OCI-LY1 (cell line): Measurements from ENCODE around the gene MAFB.

Source experiments
- H2AFZ ChIP-seq: fragments of 200-600 bp; sonication (generic), shearing (Covaris generic); 2 replicates; pipeline ENCODE4 v1.6.0; 2014; ENCODE audit warnings: antibody characterized with exemption, mild to moderate bottlenecking, low read length
- H3F3A ChIP-seq: fragments of 200-600 bp; sonication (generic), shearing (Covaris generic); 2 replicates; pipeline ENCODE4 v1.6.0; 2014; ENCODE audit warnings: mild to moderate bottlenecking, antibody characterized with exemption, low read length, moderate library complexity; ENCODE audit not compliant: insufficient read depth
- H3K27ac ChIP-seq: fragments of 200-600 bp; sonication (generic); 2 replicates; pipeline ENCODE4 v1.5.1; 2014; ENCODE audit warnings: low read length, mixed run types, mild to moderate bottlenecking, low read depth; ENCODE audit not compliant: poor library complexity, severe bottlenecking
- H3K27me3 ChIP-seq: fragments of 200-600 bp; sonication (generic); 2 replicates; pipeline ENCODE4 v1.6.0; 2014; ENCODE audit warnings: antibody characterized with exemption, mild to moderate bottlenecking, low read length, moderate library complexity; ENCODE audit not compliant: insufficient read depth
- H3K36me3 ChIP-seq: fragments of 200-600 bp; sonication (generic); 2 replicates; pipeline ENCODE4 v1.6.1; 2014; ENCODE audit warnings: mild to moderate bottlenecking, antibody characterized with exemption, low read length, moderate library complexity, mixed read lengths; ENCODE audit not compliant: insufficient read depth
- H3K4me1 ChIP-seq: fragments of 200-600 bp; sonication (generic); 2 replicates; pipeline ENCODE4 v1.5.1; 2014; ENCODE audit warnings: mild to moderate bottlenecking, low read length, moderate library complexity; ENCODE audit not compliant: insufficient read depth, severe bottlenecking
- H3K4me2 ChIP-seq: fragments of 200-600 bp; sonication (generic), shearing (Covaris generic); 2 replicates; pipeline ENCODE4 v1.6.1; 2014; ENCODE audit warnings: low read length
- H3K4me3 ChIP-seq: fragments of 200-600 bp; sonication (generic); 2 replicates; pipeline ENCODE4 v1.5.1; 2014; ENCODE audit warnings: low read length, low read depth, mild to moderate bottlenecking, mixed read lengths; ENCODE audit not compliant: poor library complexity, severe bottlenecking
- H3K79me2 ChIP-seq: fragments of 200-600 bp; shearing (Covaris generic); 2 replicates; pipeline ENCODE4 v1.6.1; 2016; ENCODE audit warnings: mixed run types, low read length, mixed read lengths; ENCODE audit not compliant: insufficient read depth
- H3K9ac ChIP-seq: fragments of 200-600 bp; sonication (generic), shearing (Covaris generic); 2 replicates; pipeline ENCODE4 v1.6.1; 2014; ENCODE audit warnings: mild to moderate bottlenecking, low read length, mixed read lengths
- H3K9me2 ChIP-seq: fragments of 200-600 bp; sonication (generic), shearing (Covaris generic); 2 replicates; pipeline ENCODE4 v1.6.1; 2014; ENCODE audit warnings: low read depth, mild to moderate bottlenecking, low read length, mixed read lengths
- H3K9me3 ChIP-seq: fragments of 200-600 bp; shearing (Covaris generic); 2 replicates; pipeline ENCODE4 v1.6.1; 2014; ENCODE audit warnings: low read length, mixed read lengths
- H4K20me1 ChIP-seq: fragments of 200-600 bp; sonication (generic), shearing (Covaris generic); 2 replicates; pipeline ENCODE4 v1.6.0; 2016; ENCODE audit warnings: mild to moderate bottlenecking, low read length; ENCODE audit not compliant: insufficient read depth
- CTCF ChIP-seq: fragments of 200-600 bp; sonication (generic), shearing (Covaris generic); IDR thresholded peaks from 2 replicates; pipeline ENCODE4 v1.5.1; 2017; ENCODE audit warnings: mild to moderate bottlenecking, antibody characterized with exemption, low read length, moderate library complexity, mixed read lengths
- EZH2 ChIP-seq: fragments of 200-600 bp; sonication (generic), shearing (Covaris generic); IDR thresholded peaks from 2 replicates; pipeline ENCODE4 v1.8.0; 2017; ENCODE audit warnings: borderline replicate concordance, mixed run types, mild to moderate bottlenecking, antibody characterized with exemption, low read length, moderate library complexity, mixed read lengths

Gene MAFB

GRCh38 chr20:40687384-40688128, 1.5 kb downstream of the MAFB start:
- H3K4me1 ChIP-seq, result peaks cover 6% of the 10 kb centered on the region
- no peaks in the 10 kb centered on the region for H3K36me3 ChIP-seq
- TF ChIP-seq CTCF (no peak), EZH2 (no peak)
- H3K79me2 ChIP-seq, result no peaks in the 10 kb centered on the region
- H3F3A ChIP-seq, result no peaks in the 10 kb centered on the region
- no peak overlapping the region for H3K9ac ChIP-seq
- no peaks in the 10 kb centered on the region for H3K9me3 ChIP-seq
- no peak overlapping the region for H3K4me3 ChIP-seq
- H3K27me3 ChIP-seq, result no peaks in the 10 kb centered on the region
- H3K4me2 ChIP-seq, result no peak overlapping the region
- H3K27ac ChIP-seq, result no peak overlapping the region
- H2AFZ ChIP-seq, result no peak overlapping the region
- H4K20me1 ChIP-seq, result no peaks in the 10 kb centered on the region
- H3K9me2 ChIP-seq, result no peaks in the 10 kb centered on the region

- Histone ChIP-seq H3K4me3 (no peak overlapping the region), H3F3A (no peaks in the 10 kb centered on the region), H3K27me3 (no peaks in the 10 kb centered on the region), H3K4me2 (no peak overlapping the region), H3K27ac (no peak overlapping the region), H3K9me3 (no peaks in the 10 kb centered on the region), H3K4me1 (peaks cover 6% of the 10 kb centered on the region), H3K9me2 (no peaks in the 10 kb centered on the region), H3K9ac (no peak overlapping the region), H3K79me2 (no peaks in the 10 kb centered on the region), H4K20me1 (no peaks in the 10 kb centered on the region), H3K36me3 (no peaks in the 10 kb centered on the region), H2AFZ (no peak overlapping the region)
- no peak for TF ChIP-seq CTCF
Measured at GRCh38 chr20:40686893-40687292, 2.1 kb downstream of the MAFB start.

DNA sequence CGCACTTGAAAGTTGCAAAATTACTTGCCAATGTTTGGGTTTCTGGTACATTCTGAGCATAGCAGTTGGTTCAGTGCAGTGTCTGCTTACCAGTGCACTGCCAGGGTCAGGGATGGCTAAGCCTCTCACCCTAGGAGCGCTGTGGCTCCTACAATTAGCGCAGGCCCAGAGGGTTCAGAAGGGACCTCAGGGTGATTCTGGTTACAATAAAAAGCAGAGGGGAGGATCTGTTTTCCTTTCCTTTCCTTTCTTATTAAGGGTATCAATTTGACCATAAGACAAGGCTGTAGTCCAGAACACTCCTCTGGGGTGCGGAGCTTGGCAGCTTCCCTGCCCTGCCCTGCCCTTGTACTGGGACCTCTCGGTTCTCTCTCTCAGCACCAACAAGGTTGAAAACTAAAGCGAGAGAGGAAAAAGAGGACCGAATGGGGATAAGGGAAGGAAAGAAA, 2.6 kb downstream of the MAFB start:
- Histone ChIP-seq H3K9me2 (no peaks in the 10 kb centered on the region), H3K9me3 (no peaks in the 10 kb centered on the region), H3K79me2 (no peaks in the 10 kb centered on the region), H3K4me1 (peaks cover 6% of the 10 kb centered on the region), H3K4me3 (no peak overlapping the region), H2AFZ (no peak overlapping the region), H3F3A (no peaks in the 10 kb centered on the region), H3K4me2 (no peak overlapping the region), H4K20me1 (no peaks in the 10 kb centered on the region), H3K27me3 (no peaks in the 10 kb centered on the region), H3K27ac (no peak overlapping the region), H3K9ac (no peak overlapping the region), H3K36me3 (no peaks in the 10 kb centered on the region)
- TF ChIP-seq EZH2 (no peak), CTCF (no peak)
